Measurements from ENCODE around the gene ALOXE3.
A peak's percentile ranks its signal among the peaks of the same experiment; 100 is the strongest.

The ALOXE3 gene

GRCh38 chr17:8142887-8143580, 24.7 kb upstream of the ALOXE3 start:
- no peak for DNase-seq (ENCODE audit: low read depth in 2 of 2, low spot score in 1 of 2)

GRCh38 chr17:8142158-8142886, 24.0 kb upstream of the ALOXE3 start:
- no peak for DNase-seq (ENCODE audit: low read depth in 2 of 2, low spot score in 1 of 2)

GRCh38 chr17:8141741-8142140, 23.4 kb upstream of the ALOXE3 start:
- no peak for DNase-seq (ENCODE audit: low read depth in 2 of 2, low spot score in 1 of 2)

- DNase-seq (ENCODE audit: low read depth in 2 of 2, low spot score in 1 of 2): no peak
Measured at GRCh38 chr17:8141045-8141444, 22.7 kb upstream of the ALOXE3 start.

GRCh38 chr17:8140065-8141029, 22.0 kb upstream of the ALOXE3 start:
- DNase-seq (ENCODE audit: low read depth in 2 of 2, low spot score in 1 of 2): no peak

- peak; percentile 89 to 91 for DNase-seq (ENCODE audit: low read depth in 2 of 2, low spot score in 1 of 2)
Measured at GRCh38 chr17:8138672-8139371, 20.5 kb upstream of the ALOXE3 start.

GRCh38 chr17:8138374-8138671, 20.0 kb upstream of the ALOXE3 start:
- no peak for DNase-seq (ENCODE audit: low read depth in 2 of 2, low spot score in 1 of 2)

GRCh38 chr17:8137645-8138373, 19.5 kb upstream of the ALOXE3 start:
- no peak for DNase-seq (ENCODE audit: low read depth in 2 of 2, low spot score in 1 of 2)

GRCh38 chr17:8133941-8134340, 15.6 kb upstream of the ALOXE3 start:
- DNase-seq (ENCODE audit: low read depth in 2 of 2, low spot score in 1 of 2): no peak

- no peak for DNase-seq (ENCODE audit: low read depth in 2 of 2, low spot score in 1 of 2)
Measured at GRCh38 chr17:8133399-8133798, 15.1 kb upstream of the ALOXE3 start.

GRCh38 chr17:8131844-8132441, 13.6 kb upstream of the ALOXE3 start:
- no peak for DNase-seq (ENCODE audit: low read depth in 2 of 2, low spot score in 1 of 2)

- no peak for DNase-seq (ENCODE audit: low read depth in 2 of 2, low spot score in 1 of 2)
Measured at GRCh38 chr17:8128125-8128784, 9.9 kb upstream of the ALOXE3 start.

- DNase-seq (ENCODE audit: low read depth in 2 of 2, low spot score in 1 of 2): no peak
Measured at GRCh38 chr17:8126491-8127066, 8.3 kb upstream of the ALOXE3 start.

- no peak for DNase-seq (ENCODE audit: low read depth in 2 of 2, low spot score in 1 of 2)
Measured at GRCh38 chr17:8125947-8126490, 7.7 kb upstream of the ALOXE3 start.

GRCh38 chr17:8125154-8125946, 7.0 kb upstream of the ALOXE3 start:
- DNase-seq (ENCODE audit: low read depth in 2 of 2, low spot score in 1 of 2): peak; percentile 68 to 96

- DNase-seq (ENCODE audit: low read depth in 2 of 2, low spot score in 1 of 2): no peak
Measured at GRCh38 chr17:8124350-8125153, 6.2 kb upstream of the ALOXE3 start.

- DNase-seq (ENCODE audit: low read depth in 2 of 2, low spot score in 1 of 2): no peak
Measured at GRCh38 chr17:8123695-8124349, 5.5 kb upstream of the ALOXE3 start, which contains the start of gene HES7. HES7 (minus strand) TSS chr17:8124106; CDS start chr17:8124084, 22 bp downstream.

Data from stimulated activated CD8-positive, alpha-beta memory T cell treated with anti-CD3 and anti-CD28 coated beads, Interleukin-4, amount 100 ng/mL, for 4 hours (primary cell).